ENCODE results near the gene ST8SIA2. TPM values are rescaled to one million over a fixed set of nuclear protein-coding genes. Genes with fewer than 3 reads are reported as not detected.

Gene ST8SIA2
- total RNA-seq, 4 donors from 2014 or later = not detected

DNA sequence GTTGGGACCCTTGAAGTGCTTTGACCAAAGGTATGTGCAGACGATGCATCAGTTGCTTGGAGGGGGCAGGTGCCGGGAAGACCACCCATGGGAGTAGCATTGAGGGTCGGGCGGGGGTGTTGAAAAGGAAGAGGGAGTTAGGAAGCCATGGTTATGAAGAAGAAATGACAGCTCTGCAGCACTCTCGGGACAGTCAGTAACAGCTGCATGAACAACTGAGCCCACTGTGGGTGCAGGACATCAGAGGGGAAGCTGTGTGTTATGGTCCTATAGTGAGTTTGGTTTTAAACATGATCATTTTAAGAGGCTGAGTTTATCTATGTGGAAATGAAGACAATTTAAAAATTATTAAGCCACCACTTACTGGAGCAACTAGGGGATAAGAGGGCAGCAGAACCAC lies 17.6 kb downstream of the ST8SIA2 start:
- Histone ChIP-seq H3K4me1 (no peaks in the 10 kb centered on the region), H3K9me3 (no peaks in the 10 kb centered on the region), H3K36me3 (no peaks in the 10 kb centered on the region), H3K4me3 (no peak overlapping the region), H3K27me3 (peaks cover 17% of the 10 kb centered on the region), H3K27ac (no peak overlapping the region)
- 93% methylated on average over 5 of the region's 5 CpGs for WGBS
- TF ChIP-seq POLR2A (IDR thresholded peaks at IDR 0.05) (no peak), EP300 (IDR thresholded peaks at IDR 0.05) (no peak), POLR2AphosphoS5 (IDR thresholded peaks at IDR 0.05) (no peak)
- TF ChIP-seq, protein P1, sequence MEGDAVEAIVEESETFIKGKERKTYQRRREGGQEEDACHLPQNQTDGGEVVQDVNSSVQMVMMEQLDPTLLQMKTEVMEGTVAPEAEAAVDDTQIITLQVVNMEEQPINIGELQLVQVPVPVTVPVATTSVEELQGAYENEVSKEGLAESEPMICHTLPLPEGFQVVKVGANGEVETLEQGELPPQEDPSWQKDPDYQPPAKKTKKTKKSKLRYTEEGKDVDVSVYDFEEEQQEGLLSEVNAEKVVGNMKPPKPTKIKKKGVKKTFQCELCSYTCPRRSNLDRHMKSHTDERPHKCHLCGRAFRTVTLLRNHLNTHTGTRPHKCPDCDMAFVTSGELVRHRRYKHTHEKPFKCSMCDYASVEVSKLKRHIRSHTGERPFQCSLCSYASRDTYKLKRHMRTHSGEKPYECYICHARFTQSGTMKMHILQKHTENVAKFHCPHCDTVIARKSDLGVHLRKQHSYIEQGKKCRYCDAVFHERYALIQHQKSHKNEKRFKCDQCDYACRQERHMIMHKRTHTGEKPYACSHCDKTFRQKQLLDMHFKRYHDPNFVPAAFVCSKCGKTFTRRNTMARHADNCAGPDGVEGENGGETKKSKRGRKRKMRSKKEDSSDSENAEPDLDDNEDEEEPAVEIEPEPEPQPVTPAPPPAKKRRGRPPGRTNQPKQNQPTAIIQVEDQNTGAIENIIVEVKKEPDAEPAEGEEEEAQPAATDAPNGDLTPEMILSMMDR (IDR thresholded peaks at IDR 0.05) = no peak
- DNase-seq (ENCODE audit: low spot score in 2 of 2) = no peak

DNA sequence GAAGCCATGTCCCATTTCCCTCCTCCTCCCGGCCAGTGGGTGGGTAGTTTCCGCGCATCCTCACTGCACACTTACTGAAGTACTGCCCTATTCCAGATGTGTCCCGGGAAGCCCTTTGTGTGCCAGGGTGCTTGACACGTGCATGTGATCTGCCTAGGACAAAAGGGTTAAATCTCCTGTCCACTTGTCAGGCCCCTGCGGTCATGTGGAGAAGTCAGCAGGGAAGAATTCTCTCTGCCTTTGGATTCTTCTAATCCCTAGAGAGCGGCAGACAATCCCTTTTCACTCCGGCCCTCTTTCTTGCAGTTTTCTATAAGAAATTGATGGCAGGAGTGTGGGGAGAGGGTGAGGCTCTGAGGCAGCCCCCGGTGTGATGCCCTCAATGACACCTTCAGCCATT lies 19.8 kb downstream of the ST8SIA2 start:
- Histone ChIP-seq H3K4me1 (no peaks in the 10 kb centered on the region), H3K36me3 (no peaks in the 10 kb centered on the region), H3K27ac (no peak overlapping the region), H3K9me3 (no peaks in the 10 kb centered on the region), H3K27me3 (peaks cover 23% of the 10 kb centered on the region), H3K4me3 (no peak overlapping the region)
- TF ChIP-seq POLR2AphosphoS5 (IDR thresholded peaks at IDR 0.05) (no peak), POLR2A (IDR thresholded peaks at IDR 0.05) (no peak), EP300 (IDR thresholded peaks at IDR 0.05) (no peak)
- TF ChIP-seq, protein P1 (IDR thresholded peaks at IDR 0.05) = no peak
- 55% methylated on average over 9 of the region's 9 CpGs for WGBS
- DNase-seq (ENCODE audit: low spot score in 2 of 2) = no peak

- no peak overlapping the region for H3K27ac ChIP-seq
- H3K27me3 ChIP-seq = peaks cover 31% of the 10 kb centered on the region
- WGBS = 71% methylated on average over 9 of the region's 9 CpGs
- H3K4me3 ChIP-seq = no peak overlapping the region
- no peaks in the 10 kb centered on the region for H3K4me1 ChIP-seq
- no peak for DNase-seq (ENCODE audit: low spot score in 2 of 2)
- H3K36me3 ChIP-seq = no peaks in the 10 kb centered on the region
- H3K9me3 ChIP-seq = no peaks in the 10 kb centered on the region
- TF ChIP-seq, protein P1 (IDR thresholded peaks at IDR 0.05) = no peak
Observed at GRCh38 chr15:92415639-92416297, 22.1 kb downstream of the ST8SIA2 start.

GRCh38 chr15:92416557-92416956 lies 22.9 kb downstream of the ST8SIA2 start:
- Histone ChIP-seq H3K27me3 (peaks cover 26% of the 10 kb centered on the region), H3K36me3 (no peaks in the 10 kb centered on the region), H3K4me3 (no peak overlapping the region), H3K27ac (no peak overlapping the region), H3K9me3 (no peaks in the 10 kb centered on the region), H3K4me1 (no peaks in the 10 kb centered on the region)
- WGBS = 80% methylated on average over 11 of the region's 12 CpGs
- TF ChIP-seq, protein P1 (IDR thresholded peaks at IDR 0.05) = no peak
- TF ChIP-seq EP300 (IDR thresholded peaks at IDR 0.05) (no peak), POLR2AphosphoS5 (IDR thresholded peaks at IDR 0.05) (no peak), POLR2A (IDR thresholded peaks at IDR 0.05) (no peak)
- DNase-seq (ENCODE audit: low spot score in 2 of 2) = no peak

- TF ChIP-seq, protein P1 (IDR thresholded peaks at IDR 0.05) = no peak
- TF ChIP-seq POLR2A (IDR thresholded peaks at IDR 0.05) = no peak
- no peak for TF ChIP-seq EP300 (IDR thresholded peaks at IDR 0.05)
- TF ChIP-seq POLR2AphosphoS5 (IDR thresholded peaks at IDR 0.05) = no peak
Observed at GRCh38 chr15:92417716-92418115, 24.0 kb downstream of the ST8SIA2 start.

More at GRCh38 chr15:92417716-92418115, 24.0 kb downstream of the ST8SIA2 start:
- Histone ChIP-seq H3K4me1 (no peaks in the 10 kb centered on the region), H3K36me3 (no peaks in the 10 kb centered on the region), H3K9me3 (no peaks in the 10 kb centered on the region), H3K4me3 (no peak overlapping the region), H3K27me3 (peaks cover 23% of the 10 kb centered on the region), H3K27ac (no peak overlapping the region)
- 72% methylated on average over 7 of the region's 7 CpGs for WGBS
- no peak for DNase-seq (ENCODE audit: low spot score in 2 of 2)

All from suprapubic skin (tissue), 4 donors.